HG02610 (cell line): ENCODE data around the gene KRT35.

Experiments
- ATAC-seq: cut with Tn5 transposase; IDR thresholded peaks from one replicate; pipeline ENCODE4 v1.9.1; 2021; ENCODE audit warnings: mild to moderate bottlenecking, moderate library complexity; ENCODE audit not compliant: unreplicated experiment

The KRT35 gene

DNA sequence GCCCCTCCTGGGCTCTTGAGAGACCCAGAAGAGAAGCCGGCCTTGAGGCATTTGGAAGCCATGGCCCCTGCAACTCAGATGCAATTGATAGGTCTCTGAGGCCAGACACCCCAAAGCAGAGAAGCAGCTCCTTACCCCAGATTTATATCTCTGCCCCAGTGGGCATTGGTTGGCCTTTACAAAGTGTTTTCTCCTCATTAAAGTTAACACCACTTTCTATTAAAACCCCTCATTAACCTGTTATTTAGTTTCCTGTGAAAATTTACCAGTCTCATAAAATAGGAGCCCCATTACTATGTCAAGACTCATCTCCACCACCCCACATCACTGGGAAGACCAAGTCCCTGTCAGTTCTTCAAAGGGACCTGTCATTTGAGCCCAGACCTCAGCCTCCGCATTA is at the start of gene KRT35:
Gene KRT35 (minus strand): TSS at position 116 of the 400 bp plus-strand sequence. CDS start 54 bp downstream, at position 62.
- no peak for ATAC-seq

DNA sequence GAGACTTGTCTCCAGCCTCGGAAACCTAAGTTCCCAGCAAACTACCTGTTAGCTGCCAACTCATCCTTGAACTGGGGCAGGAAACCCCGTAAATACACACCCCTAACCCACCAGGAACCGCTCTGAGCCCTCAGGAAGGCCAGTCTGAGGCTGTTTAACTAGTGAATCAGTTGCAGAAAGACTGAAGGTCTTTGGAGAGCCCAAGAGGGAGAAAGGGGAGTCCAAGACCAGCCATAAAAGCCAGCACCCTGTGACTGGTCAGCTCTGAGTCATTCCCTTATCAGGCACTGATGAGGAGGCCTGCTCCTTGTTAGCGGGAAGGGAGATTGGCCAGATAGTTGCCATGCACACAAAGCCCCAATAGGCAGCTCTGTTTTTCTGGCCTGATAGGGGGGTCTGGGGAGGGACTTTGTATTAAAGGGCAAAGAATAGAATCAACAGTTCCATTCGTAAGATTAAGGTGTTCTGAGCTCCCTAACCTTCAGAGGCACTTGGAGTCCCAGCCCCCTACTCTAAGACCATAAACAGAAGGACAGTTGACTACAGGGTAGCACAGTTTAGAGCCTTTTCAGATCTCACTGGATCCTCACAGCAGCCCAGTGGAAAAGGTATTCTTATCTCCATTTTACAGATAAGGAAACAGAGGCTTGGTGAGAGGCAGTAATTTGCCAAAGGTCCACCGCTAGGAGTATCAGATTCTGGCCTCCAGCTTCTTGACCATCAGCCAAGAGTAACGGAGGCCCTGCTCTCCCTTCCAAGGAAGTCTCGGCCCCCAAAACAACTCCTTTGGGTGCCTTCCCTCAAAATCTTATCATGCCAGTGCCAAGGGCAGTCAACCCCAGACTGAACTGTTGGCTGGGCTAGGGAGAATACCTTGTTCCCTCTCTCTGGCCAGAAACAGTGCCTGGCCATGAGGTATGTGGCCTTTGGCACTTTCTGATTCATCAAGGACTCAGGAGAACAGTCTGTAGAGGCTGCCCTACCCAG is 49.4 kb upstream of the KRT35 start:
- no peak for ATAC-seq

DNA sequence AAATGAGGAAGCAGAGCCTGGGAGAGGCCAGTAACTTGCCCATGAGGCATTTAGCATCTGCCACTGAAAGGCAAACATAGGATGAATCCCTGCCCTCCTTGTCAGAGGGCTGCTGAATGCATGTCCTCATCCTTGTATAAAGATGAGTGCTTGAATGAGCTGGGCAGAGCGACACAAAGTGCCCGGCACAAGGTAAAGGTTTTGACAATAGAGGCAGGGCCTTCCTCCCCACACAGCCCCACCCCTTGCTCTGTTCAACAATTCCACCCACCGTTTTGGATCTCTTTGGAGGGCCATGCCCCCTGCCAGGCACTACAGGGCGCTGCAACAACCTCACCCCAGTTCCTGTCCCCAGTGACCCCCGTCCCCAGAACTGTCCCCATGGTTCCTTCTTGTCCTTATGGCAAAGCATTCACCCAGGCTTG is 48.6 kb upstream of the KRT35 start:
- no peak for ATAC-seq

DNA sequence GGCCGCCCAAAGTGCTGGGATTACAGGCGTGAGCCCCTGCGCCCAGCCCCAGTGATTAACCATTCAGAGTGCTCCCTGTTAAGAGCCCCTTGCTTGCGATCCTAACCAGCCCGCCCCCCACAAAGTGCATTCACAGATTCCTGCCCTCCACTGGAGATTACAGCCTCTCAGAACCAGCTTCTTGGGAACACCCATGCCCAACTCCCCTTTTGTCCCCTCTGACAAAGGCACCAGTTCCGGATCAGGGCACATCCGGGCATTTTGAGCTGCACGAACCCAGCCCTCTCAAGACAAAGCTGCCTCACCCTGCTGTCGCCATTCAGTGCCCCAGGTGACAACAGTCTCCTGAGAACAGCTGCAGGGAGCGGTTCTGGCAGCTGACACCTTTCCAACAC is 48.0 kb upstream of the KRT35 start:
- ATAC-seq: no peak

DNA sequence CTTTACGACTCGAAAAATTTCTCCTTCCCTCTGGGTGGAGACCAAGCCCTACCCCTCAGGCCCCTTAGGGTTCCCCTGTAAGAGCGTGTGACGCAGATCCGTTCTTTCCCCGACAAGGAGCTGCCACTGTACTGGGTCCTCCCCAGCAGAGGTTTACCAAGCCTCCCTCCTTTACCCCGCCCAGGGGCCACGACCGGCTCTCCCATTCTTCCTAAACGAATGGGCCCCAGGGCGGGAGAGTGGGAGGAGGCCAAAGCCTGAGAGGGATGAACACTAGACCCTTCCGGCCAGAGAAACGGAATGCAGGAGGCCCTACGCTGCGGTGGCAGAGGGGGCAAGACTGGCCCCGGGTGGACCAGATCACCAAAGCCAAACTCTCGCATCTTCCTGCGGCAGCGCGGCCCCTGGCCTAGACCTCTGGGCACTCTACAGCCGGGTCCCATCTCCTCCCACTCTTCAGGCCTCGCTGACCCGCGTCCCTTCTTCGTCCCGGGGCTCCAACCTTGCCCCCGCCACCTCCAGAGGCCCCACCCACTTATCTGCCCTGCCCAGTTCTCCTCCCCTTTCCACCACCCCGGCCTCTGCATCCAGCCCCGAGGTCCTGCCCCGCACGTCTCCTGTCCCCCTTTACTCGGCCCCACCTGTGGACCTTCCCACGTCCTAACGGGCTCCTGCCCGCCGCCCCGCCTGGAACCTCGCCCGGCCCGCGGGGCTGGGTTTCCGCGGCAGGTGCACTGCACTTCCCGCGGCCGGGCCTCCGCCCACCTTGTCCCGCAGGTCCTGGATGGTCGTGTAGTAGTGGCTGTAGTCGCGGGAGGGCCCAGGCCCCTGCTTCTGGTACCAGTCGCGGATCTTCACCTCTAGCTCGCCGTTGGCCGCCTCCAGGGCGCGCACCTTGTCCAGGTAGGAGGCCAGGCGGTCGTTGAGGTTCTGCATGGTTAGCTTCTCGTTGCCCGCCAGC is 46.4 kb upstream of the KRT35 start:
- ATAC-seq: no peak

DNA sequence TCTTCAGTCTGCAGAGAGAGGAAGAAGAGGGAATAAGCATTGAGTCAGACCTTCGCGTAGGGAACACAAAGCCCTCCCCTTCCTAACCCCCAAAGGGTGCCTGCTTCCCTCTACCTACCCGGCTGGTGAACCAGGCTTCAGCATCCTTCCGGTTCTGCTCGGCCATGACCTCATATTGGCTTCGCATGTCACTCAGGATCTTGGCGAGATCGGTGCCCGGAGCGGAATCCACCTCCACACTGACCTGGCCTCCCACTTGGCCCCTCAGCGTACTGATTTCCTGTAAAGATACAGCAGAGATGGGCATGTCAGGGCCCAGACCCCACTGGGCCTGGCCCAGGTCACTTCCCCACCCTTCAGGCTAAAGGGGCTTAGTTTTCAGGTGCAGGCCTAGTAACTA is 43.3 kb upstream of the KRT35 start:
- no peak for ATAC-seq

DNA sequence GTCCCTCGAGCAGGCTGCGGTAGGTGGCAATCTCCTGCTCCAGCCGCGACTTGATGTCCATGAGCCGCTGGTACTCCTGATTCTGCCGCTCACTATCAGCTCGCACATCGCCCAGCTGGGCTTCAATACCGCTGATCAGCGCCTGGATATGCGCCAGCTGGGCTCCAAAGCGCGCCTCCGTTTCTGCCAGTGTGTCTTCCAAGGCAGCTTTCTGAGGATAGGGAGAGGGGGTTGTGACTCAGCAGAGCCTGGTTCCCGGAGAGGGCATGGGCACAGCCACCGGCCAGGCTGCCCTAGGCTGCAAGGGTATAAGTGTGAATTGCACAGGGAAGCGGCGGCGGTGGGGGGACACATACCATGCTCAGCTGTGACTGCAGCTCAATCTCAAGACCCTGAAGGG is 42.8 kb upstream of the KRT35 start:
- no peak for ATAC-seq

DNA sequence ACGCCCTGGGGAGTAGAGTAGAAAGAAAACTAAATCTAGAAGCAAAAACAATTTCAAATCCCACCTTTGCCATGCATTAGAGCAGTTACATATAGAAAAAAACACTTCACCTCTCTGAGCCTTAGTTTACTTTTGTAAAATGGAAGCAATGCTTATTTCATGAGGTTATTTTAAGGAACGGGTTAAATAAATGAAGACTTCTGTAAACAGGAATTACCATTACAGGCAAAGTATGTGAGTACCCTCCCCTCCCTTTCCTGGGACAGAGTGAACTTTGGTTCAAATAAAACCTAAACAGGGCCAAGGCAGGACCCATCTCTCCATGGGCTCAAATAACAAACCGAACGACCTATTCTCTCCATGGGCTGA is 42.3 kb upstream of the KRT35 start:
- no peak for ATAC-seq

DNA sequence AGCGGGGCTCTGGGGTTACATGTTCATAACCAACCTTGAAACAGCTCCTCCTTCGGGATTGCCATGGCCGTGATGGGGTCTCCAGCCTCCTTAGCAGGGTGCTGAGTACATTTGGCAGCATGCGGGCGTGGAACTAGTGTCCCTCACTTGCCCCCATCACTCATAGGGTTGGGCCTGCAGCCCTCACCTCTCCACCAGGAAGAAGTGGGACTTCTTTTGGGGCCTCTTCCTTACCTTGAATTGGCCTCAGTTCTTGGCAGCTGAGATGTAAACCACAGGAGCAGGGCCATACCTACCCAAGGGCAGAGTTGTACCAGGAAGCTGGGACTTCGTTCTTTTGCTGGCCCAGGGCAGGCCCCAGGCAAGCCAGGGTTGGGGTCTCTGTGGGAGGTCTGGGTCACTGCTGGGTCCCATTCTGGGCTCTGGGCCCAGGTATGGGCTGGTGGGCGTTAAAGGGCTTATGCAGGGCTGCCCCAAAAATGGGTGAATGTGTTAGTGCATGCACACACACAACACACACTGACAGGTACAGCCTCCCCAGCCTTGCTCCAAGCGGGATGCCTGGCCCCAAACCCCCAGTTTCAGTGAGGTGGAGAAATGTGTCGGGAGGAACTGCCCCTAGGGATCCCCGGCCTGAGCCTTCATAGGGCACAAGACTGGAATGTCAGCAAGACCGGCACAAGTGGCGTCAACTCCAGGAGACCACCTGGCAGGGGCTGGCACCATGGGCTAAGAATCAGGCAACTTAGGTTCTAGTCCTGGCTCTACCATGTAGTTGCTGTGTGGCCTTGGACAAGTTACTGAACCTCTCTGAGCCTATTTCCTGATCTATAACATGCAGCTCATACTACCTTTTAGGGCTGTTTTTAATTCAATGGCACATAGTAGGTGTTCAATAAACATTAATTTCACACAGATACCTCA is 41.6 kb upstream of the KRT35 start:
- ATAC-seq: no peak

DNA sequence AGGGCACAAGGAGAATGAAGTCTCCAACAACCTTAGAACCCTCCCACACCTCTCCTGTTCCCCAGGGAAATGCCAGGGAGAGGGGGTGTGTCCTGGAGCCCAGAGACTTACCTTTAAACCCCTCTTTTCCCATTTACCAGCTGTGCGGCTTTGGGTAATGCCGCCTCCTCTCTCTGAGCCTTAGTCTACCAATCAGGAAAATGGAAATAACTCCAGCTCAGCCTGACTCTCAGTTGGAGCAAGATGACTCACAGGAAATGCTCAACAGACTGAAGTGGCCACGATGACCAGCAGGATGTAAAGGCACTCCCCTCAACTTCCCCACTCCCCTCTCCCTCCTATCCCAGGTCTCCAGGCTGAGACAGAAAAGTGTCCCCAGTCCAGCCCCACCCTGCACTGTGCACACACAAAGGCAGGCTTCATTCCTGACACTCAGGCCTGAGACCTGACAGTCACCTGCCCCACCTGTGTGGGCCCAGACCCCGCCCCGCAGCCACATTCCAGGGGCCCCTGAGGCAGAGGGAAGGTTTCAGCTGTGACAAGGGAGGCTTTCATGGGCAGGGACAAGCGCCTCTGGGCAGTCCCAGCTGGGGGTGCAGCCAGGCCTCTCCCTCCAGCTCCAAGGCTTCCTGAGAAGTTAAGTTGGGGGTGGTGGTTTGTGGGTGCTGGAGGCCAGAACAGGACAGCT is 40.8 kb upstream of the KRT35 start:
- ATAC-seq: no peak

DNA sequence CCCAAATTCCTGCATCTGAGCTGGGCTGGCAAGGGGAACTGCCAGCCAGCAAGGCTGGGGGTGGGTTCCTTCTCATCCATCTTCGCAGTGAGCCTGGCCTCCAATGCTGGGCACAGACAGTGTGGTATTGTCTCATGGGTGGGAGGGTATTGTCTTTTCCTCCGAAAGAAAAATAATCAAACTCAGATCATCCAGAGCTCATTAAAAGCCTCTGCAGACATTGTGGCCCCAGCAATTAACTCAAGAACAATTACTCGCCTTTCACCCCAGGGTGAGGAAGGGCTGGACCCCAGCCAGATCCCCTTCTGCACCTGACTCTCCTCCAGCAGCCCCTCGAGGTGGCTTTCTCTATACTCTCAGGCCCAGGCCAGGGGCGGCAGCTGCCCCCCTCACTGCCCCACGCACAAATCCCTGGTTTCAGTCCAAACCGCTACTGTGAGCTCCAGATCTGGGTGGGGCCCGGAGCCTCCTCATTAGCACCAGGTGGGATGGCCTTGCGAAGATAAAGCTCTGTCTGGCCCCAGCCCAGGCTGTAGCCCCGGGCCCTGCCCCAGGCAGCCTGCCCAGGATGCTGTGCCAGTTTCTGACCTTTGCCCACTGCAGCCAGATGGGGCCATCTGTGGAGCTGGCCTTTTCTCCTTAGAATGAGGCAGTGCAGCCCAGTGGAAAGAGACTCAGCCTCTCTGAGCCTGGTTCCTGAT is 40.0 kb upstream of the KRT35 start:
- ATAC-seq: no peak

DNA sequence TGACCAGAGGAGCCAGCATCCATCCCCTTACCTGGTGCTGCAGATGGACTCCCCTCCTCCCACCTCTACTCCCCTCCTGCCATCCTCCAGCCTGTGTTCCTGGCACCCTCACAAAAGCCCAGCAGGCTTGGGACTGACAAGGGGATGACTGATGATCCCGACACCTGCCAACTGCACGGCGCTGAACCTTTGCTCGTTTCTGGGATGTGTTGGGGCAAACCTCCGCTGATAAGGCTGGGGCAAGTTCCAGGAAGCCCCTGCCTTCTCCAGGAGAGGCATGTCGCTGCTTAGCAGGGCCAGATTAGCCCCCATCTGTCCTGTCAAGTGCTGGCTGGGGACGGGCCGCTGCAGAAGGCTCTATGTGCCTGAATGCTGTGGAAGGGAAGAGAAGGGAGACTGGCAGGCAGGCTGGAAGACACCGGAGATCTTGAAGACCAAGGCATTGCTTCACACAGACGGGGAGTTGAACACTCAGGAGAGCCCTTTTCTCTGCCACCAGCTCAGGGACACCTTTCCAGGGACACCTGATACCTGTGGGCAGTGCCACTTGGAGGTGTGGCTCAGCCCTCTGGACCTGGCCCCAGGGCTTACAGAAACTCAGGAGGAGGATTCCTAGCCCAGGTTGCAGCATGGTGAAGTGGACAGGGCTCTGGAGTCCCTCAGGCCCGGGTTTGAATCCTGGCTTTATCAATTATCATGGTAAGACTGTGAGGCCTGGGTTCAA is 38.7 kb upstream of the KRT35 start:
- no peak for ATAC-seq

DNA sequence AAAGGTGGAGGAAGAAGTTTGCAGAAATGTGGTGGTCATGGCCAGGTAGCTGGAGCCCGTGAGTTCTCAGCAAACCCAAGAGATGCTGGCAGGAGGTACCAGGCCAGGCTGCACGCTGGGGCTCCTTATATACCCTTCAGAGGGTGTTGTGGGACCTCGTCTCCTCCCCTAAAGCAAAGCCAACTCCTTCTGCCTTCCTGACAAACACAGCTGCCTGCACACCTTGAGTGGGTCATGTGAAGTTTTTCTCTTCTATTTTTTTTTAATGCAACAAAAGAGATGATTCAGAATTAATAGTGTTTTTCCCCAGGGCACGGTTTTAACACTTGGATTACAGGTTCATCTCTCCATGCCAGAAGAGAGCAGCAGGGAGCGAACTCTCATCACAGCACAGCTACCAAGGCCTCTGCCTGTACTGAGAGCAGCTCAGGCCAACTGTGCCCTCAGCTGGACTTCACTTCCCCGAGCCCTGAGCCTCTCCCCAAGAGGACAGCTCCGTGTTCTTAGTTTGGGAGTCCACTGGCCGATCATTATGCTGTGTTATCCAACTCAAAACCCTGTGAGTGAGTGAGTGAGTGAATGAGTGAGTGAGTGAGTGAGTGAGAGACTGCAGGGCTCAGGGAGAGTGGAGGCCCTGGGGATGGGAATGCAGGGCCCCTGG is 38.0 kb upstream of the KRT35 start, which contains the start of gene KRT15:
Gene KRT15 (minus strand): TSS at position 102 of the 661 bp plus-strand sequence. CDS start 63 bp downstream, at position 39.
- ATAC-seq: no peak

DNA sequence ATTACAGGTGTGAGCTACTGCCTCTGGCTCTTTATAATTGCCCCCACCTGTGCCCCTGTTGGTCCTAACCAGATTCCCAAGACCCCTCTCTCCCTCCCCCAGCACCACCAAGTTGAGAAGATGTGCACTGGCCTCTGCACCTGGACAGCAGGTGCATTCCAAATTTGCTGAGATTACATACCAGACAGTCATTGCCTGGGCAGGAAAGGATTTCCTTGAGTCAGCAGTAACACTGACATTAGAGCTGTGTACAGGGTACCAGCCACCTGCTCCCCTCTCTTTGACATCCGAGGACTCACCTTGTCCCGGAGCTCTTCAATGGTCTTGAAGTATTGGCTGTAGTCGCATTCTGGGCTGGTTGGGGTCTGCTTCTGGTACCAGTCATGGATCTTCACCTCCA is 37.1 kb upstream of the KRT35 start:
- ATAC-seq: no peak

DNA sequence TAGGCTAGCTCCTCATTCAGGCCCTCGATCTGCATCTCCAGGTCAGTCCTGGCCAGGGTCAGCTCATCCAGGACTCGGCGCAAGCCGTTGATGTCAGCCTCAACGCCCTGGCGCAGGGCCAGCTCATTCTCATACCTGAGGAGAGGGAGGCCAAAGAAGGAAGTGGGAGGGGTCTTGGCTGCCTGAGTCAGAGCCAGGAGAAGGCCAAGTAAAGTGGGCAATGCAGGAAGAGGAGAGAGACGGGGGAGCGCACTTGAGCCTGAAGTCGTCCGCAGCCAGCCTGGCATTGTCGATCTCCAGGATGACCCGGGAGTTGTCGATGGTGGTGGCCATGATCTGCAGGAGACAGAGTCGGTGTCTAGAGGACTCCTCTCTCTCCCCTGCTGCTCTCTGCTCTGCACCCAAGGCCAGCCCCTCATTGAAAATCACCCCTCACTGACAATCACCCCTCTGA is 35.9 kb upstream of the KRT35 start:
- ATAC-seq: no peak

DNA sequence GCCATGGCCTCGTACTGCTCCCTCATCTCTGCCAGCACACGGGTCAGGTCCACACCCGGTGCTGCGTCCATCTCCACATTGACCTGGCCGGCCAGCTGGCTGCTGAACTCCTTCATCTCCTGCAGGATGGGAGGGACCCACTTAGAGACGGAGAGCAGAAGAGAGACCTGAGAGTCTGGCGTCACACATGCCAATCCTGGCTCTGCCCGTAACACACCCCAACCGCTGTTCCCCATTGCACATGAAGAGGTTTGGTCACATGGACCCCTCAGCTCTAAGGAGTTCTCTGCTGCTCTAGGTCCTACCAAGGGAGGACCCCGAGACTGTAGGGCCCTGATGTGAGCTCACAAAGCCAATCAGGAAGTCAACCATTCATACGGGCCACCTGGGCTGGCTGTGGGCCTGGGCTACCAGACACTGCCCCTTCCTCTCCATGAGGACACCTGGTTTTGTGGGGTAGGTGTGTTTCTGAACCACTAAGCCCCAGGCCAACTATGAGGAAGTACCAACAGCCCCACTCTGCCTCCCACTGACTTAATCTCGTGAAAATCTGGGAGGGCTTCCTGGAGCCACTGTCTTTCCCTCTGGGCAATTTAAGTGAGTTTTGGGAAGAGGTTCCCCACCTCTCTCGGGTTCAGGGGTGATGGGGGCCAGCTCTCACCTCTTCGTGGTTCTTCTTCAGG is 35.3 kb upstream of the KRT35 start:
- ATAC-seq: no peak

DNA sequence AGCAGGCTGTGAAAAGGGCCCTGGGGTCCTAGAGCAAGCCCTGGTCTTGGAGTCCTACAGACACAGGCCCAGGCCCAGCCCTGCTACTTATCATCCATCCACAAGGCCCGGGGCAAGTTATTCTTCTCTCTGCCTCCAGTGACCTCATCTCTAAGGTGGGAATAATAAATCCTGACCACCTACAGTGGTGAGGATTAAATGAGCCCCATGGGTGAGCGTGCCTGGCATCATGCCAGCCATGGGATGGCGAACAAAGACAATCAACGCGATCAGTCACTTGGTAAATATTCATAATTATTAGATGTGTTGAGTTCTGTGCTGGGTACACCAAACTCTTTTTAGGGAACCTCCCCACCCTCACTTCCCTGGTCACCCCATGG is 32.2 kb upstream of the KRT35 start:
- no peak for ATAC-seq
